Gastroesophageal sphincter (tissue), 4 donors: Measurements from ENCODE around the gene ZSCAN16. TPM values are rescaled to one million over a fixed set of nuclear protein-coding genes. Genes with fewer than 3 reads are reported as not detected.
A peak's percentile ranks its signal among the peaks of the same experiment; 100 is the strongest.
"Not testable (repeated sequence)": the region's sequence is repeated elsewhere in the genome, so short reads cannot be mapped to it uniquely, and the experiment has no call there.

Source experiments
- ATAC-seq: fragments of 150-250 bp; one replicate; pipeline ENCODE4 v1.9.1; 2016; ENCODE audit warnings: mild to moderate bottlenecking, moderate library complexity
- H3K27ac ChIP-seq, 4 donors: fragments of 200-600 bp; sonication (generic) in 3 of 4; 1 replicate in 3 of 4; 2 replicates in 1 of 4; pipeline ENCODE4 v1.5.1; 2016 to 2019
- H3K27me3 ChIP-seq: fragments of 200-600 bp; sonication (generic); one replicate; pipeline ENCODE4 v1.5.1; 2019
- H3K36me3 ChIP-seq, 2 donors: fragments of 200-600 bp; sonication (generic); one replicate each; pipeline ENCODE4 v1.5.1; 2019; ENCODE audit warnings: control low read depth in 1 of 2
- H3K4me1 ChIP-seq, 3 donors: fragments of 200-600 bp; sonication (generic); 1 replicate in 2 of 3; 2 replicates in 1 of 3; pipeline ENCODE4 v1.5.1; 2016 to 2019; ENCODE audit warnings: control low read depth in 2 of 3
- H3K4me3 ChIP-seq, 2 donors: fragments of 200-600 bp; sonication (generic); one replicate each; pipeline ENCODE4 v1.5.1; 2019; ENCODE audit warnings: mild to moderate bottlenecking in 1 of 2, moderate library complexity in 1 of 2
- H3K9me3 ChIP-seq, 3 donors: fragments of 200-600 bp; sonication (generic); one replicate each; pipeline ENCODE4 v1.5.1; 2017 to 2019; ENCODE audit warnings: control low read depth in 2 of 3
- EP300 ChIP-seq: sonication (generic); formaldehyde crosslinking; IDR thresholded peaks from one replicate; pipeline ENCODE4 v1.6.1; 2017; ENCODE audit warnings: antibody characterized with exemption, mild to moderate bottlenecking
- POLR2A ChIP-seq, 2 donors: fragments of 450-650 bp; IDR thresholded peaks; one replicate each; pipeline ENCODE4 v1.6.1; 2017; ENCODE audit warnings: antibody characterized with exemption in 2 of 2, mild to moderate bottlenecking in 2 of 2, moderate library complexity in 1 of 2
- POLR2AphosphoS5 ChIP-seq: sonication (generic); formaldehyde crosslinking; IDR thresholded peaks from one replicate; pipeline ENCODE4 v1.6.1; 2017; ENCODE audit warnings: antibody characterized with exemption
- WGBS, 2 donors: methylation state at CpG; one replicate each; pipeline ENCODE4 v1.1.5; 2018; ENCODE audit warnings: low coverage in 1 of 2; 5-methylcytosine and 5-hydroxymethylcytosine counted together
- total RNA-seq, 4 donors: library from RNA; depleted of rRNA; stranded (reverse); fragments of >200 nt; gene quantifications; one replicate each; pipeline ENCODE4 v1.1.0, GENCODE V29; 2016
- TF ChIP-seq, protein P1 (sequence below), 4 experiments: fragments of 200-600 bp in 2 of 4; fragments of 450-650 bp in 2 of 4; sonication (generic) in 1 of 4; IDR thresholded peaks; one replicate each; pipeline ENCODE4 v1.5.1; 2017 to 2019; ENCODE audit warnings: antibody characterized with exemption in 4 of 4, mild to moderate bottlenecking in 2 of 4, moderate library complexity in 2 of 4

The ZSCAN16 gene
- total RNA-seq, 4 donors from 2014 or later, result 4.4 to 7.1 (median 5.0) TPM

DNA sequence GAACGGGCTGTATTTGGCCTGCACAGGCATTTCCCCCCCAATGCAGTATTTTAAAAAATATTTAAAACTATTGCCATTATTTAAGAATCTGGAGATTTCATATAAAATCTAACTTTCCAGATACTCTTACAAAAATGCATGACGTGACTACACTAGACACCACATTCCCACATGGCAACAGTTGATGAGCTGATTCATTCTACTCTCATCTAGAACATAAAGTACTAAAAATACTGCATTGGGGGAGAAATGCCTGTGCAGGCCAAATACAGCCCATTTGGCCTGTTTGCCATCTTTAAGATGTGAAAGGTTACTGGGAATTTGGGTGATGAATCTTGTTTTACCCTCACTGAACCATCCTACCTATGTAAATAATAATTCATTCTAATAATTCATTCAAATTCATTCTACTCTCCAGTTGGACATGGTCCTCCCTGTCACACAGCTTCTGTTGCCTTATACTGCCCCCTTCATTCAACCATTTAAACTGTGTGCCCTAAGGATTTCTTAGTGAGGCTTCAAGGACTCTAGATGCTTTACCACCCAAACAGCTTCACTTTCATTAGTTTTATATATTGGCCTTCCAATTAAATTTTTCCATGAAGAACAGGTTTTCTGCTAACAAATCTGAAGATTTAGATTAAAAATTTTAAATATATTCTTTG, 6.9 kb upstream of the ZSCAN16 start:
- no peak for ATAC-seq
- no peaks in the 10 kb centered on the region for H3K9me3 ChIP-seq
- H3K4me3 ChIP-seq, result no peak overlapping the region
- H3K36me3 ChIP-seq, result peaks cover 0 to 82% of the 10 kb centered on the region in 2 donors
- no peaks in the 10 kb centered on the region for H3K27me3 ChIP-seq
- no peak overlapping the region for H3K27ac ChIP-seq
- TF ChIP-seq EP300, result no peak
- TF ChIP-seq, protein P1, sequence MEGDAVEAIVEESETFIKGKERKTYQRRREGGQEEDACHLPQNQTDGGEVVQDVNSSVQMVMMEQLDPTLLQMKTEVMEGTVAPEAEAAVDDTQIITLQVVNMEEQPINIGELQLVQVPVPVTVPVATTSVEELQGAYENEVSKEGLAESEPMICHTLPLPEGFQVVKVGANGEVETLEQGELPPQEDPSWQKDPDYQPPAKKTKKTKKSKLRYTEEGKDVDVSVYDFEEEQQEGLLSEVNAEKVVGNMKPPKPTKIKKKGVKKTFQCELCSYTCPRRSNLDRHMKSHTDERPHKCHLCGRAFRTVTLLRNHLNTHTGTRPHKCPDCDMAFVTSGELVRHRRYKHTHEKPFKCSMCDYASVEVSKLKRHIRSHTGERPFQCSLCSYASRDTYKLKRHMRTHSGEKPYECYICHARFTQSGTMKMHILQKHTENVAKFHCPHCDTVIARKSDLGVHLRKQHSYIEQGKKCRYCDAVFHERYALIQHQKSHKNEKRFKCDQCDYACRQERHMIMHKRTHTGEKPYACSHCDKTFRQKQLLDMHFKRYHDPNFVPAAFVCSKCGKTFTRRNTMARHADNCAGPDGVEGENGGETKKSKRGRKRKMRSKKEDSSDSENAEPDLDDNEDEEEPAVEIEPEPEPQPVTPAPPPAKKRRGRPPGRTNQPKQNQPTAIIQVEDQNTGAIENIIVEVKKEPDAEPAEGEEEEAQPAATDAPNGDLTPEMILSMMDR (IDR thresholded peaks at IDR 0.05), result no peak
- TF ChIP-seq POLR2A (IDR thresholded peaks at IDR 0.05), result no peak
- TF ChIP-seq POLR2AphosphoS5, result no peak
- WGBS, 2 donors, result 82 to 96% methylated on average over 2 of the region's 2 CpGs
- no peaks in the 10 kb centered on the region for H3K4me1 ChIP-seq

DNA sequence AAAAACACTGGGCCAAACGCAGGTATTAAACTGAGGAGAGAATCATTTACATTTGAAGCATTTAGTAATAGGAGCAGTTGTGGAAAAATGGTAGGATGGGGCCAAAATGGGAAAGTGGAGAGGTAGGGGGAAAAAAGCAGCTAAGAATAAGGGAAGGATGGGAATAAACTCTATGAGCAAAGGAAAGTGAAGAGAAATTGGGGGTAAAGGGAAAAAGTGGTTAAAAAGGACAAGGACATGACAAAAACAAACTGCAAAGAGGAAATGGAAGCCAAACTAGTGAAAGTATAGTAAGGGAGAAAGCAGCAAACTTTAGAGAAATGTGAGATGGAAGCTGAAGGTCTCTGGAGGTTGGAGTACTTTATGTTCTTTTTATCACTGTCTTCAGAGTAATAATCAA, 6.2 kb upstream of the ZSCAN16 start:
- Histone ChIP-seq H3K9me3 (no peaks in the 10 kb centered on the region), H3K36me3 (peaks cover 0 to 86% of the 10 kb centered on the region in 2 donors), H3K4me3 (no peak overlapping the region), H3K27ac (no peak overlapping the region), H3K4me1 (no peaks in the 10 kb centered on the region), H3K27me3 (no peaks in the 10 kb centered on the region)
- no peak for TF ChIP-seq POLR2AphosphoS5
- no peak for TF ChIP-seq EP300
- TF ChIP-seq POLR2A (IDR thresholded peaks at IDR 0.05), result no peak
- ATAC-seq, result no peak
- 33 to 65% methylated on average over 1 of the region's 1 CpG for WGBS, 2 donors

DNA sequence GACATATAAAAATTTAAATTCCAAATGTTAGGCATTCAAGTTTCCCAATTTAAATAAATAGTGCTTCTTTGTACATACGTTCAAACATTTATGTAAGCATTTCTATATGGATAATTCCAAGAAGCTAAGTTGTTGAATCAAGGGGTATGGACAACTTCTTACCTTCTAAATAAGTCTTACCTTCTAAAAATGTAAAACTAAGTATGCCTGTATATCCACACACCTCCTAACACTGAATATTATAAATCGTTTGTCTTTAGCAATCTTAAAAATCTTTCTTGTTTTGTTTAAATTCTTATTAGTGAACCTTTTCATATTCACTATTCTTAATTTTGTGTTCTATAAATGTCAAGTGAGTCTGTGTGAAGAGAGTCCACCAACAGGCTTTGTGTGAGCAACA, 2.5 kb upstream of the ZSCAN16 start:
- H3K4me3 ChIP-seq, result no peak overlapping the region
- WGBS, 2 donors, result 93 to 95% methylated on average over 2 of the region's 2 CpGs
- no peaks in the 10 kb centered on the region for H3K9me3 ChIP-seq
- H3K27ac ChIP-seq, result no peak overlapping the region
- TF ChIP-seq POLR2A (IDR thresholded peaks at IDR 0.05), result no peak
- TF ChIP-seq, protein P1 (IDR thresholded peaks at IDR 0.05), result no peak
- no peak for TF ChIP-seq POLR2AphosphoS5
- TF ChIP-seq EP300, result no peak
- ATAC-seq, result no peak
- peaks cover 0 to 22% (median 10%) of the 10 kb centered on the region in 3 donors for H3K4me1 ChIP-seq
- H3K36me3 ChIP-seq, result peaks cover 0 to 66% of the 10 kb centered on the region in 2 donors
- no peaks in the 10 kb centered on the region for H3K27me3 ChIP-seq

DNA sequence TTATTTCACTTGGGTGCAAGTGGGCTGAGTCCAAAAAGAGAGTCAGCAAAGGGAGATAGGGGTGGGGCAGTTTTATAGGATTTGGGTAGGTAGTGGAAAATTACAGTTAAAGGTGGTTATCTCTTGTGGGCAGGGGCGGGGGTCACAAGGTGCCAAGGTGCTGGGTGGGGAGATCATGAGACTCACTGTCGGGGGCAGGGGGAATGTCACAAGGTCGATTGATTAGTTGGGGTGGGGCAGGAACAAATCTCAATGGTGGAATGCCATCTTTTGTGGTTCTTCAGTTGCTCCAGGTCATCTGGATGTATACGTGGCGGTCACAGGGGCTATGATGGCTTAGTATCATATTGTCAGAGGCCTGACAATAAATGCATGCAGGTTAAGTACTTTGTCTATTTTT, 2.1 kb upstream of the ZSCAN16 start:
- 79% methylated on average over 5 of the region's 5 CpGs; no CpG with 5 or more reads in 1 of the 2 donors for WGBS, 2 donors
- not testable (repeated sequence) for H3K27me3 ChIP-seq, ATAC-seq, H3K4me3 ChIP-seq, H3K9me3 ChIP-seq, H3K27ac ChIP-seq
- peaks cover 0 to 67% of the 10 kb centered on the region in 2 donors for H3K36me3 ChIP-seq
- peaks cover 0 to 22% (median 10%) of the 10 kb centered on the region in 3 donors for H3K4me1 ChIP-seq

DNA sequence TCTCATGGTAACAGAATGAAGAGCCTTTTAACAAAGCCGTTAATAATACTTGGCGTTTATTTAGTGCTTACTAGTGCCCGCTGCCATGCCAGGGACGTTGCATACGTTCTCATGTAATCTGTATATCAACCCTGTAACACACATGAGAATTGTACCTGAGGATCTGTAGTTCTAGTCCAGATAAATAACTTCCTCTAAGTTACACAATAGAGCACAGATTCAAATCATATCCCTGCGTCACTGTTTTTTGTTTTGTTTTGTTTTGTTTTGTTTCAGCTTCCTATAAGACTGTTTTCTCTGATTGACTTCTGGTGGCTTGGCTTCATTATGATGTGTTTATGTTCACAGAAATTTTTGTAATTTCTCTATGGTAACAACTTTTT, 553 bp downstream of the ZSCAN16 start:
- H3K9me3 ChIP-seq, result no peaks in the 10 kb centered on the region
- WGBS, 2 donors, result 3 to 14% methylated on average over 6 of the region's 6 CpGs
- peak; percentile 7 for ATAC-seq

More for the DNA sequence above, 553 bp downstream of the ZSCAN16 start:
- H3K4me3 ChIP-seq, result peak overlapping the region; percentile 68 to 95
- peak overlapping the region; percentile 64 to 88 (median 80) for H3K27ac ChIP-seq
- no peaks in the 10 kb centered on the region for H3K27me3 ChIP-seq
- peaks cover 0 to 22% (median 10%) of the 10 kb centered on the region in 3 donors for H3K4me1 ChIP-seq
- peaks cover 0 to 61% of the 10 kb centered on the region in 2 donors for H3K36me3 ChIP-seq
- TF ChIP-seq EP300 (no peak), POLR2AphosphoS5 (no peak), POLR2A (IDR thresholded peaks at IDR 0.05) (no peak)
- TF ChIP-seq, protein P1 (IDR thresholded peaks at IDR 0.05), result no peak
